KMS-11 (cell line): ENCODE measurements around the gene PTPN14.

Experiments
- H2AFZ ChIP-seq: fragments of 200-600 bp; sonication (generic); 2 replicates; pipeline ENCODE4 v1.6.1; 2016; ENCODE audit warnings: antibody characterized with exemption, mixed run types, low read depth
- H3K27ac ChIP-seq: fragments of 200-600 bp; sonication (generic); 2 replicates; pipeline ENCODE4 v1.6.1; 2016; ENCODE audit warnings: mild to moderate bottlenecking, mixed run types
- H3K27me3 ChIP-seq: fragments of 200-600 bp; sonication (generic); 2 replicates; pipeline ENCODE4 v1.6.1; 2017; ENCODE audit warnings: mild to moderate bottlenecking, low read depth, mixed run types, moderate library complexity; ENCODE audit not compliant: insufficient read depth
- H3K36me3 ChIP-seq: fragments of 200-600 bp; sonication (generic); 2 replicates; pipeline ENCODE4 v1.6.1; 2017; ENCODE audit warnings: mild to moderate bottlenecking, mixed run types; ENCODE audit not compliant: insufficient read depth
- H3K4me1 ChIP-seq: fragments of 200-600 bp; sonication (generic); 2 replicates; pipeline ENCODE4 v1.6.1; 2016; ENCODE audit warnings: mild to moderate bottlenecking, low read depth, mixed run types; ENCODE audit not compliant: poor library complexity, severe bottlenecking
- H3K4me2 ChIP-seq: fragments of 200-600 bp; sonication (generic); 2 replicates; pipeline ENCODE4 v1.7.0; 2016; ENCODE audit warnings: mild to moderate bottlenecking, mixed run types
- H3K4me3 ChIP-seq: fragments of 200-600 bp; sonication (generic); IDR thresholded peaks from 2 replicates; pipeline ENCODE4 v1.6.1; 2017; ENCODE audit warnings: low read depth, low read length, mixed read lengths; ENCODE audit not compliant: insufficient read depth
- H3K79me2 ChIP-seq: fragments of 200-600 bp; sonication (generic); 2 replicates; pipeline ENCODE4 v1.6.1; 2016; ENCODE audit warnings: low read depth, mixed run types; ENCODE audit not compliant: insufficient read depth
- H3K9ac ChIP-seq: fragments of 200-600 bp; sonication (generic); 2 replicates; pipeline ENCODE4 v1.6.1; 2016; ENCODE audit warnings: mild to moderate bottlenecking, mixed run types
- H4K20me1 ChIP-seq: fragments of 200-600 bp; sonication (generic); 2 replicates; pipeline ENCODE4 v1.6.1; 2016; ENCODE audit warnings: mild to moderate bottlenecking, mixed run types; ENCODE audit not compliant: insufficient read depth
- CTCF ChIP-seq: fragments of 200-600 bp; sonication (generic); conservative IDR thresholded peaks from 2 replicates; pipeline ENCODE4 v1.6.1; 2017; ENCODE audit warnings: low read depth, mild to moderate bottlenecking, antibody characterized with exemption, low read length, moderate library complexity, mixed read lengths

PTPN14 gene

GRCh38 chr1:214459895-214460294 lies 91.5 kb downstream of the PTPN14 start:
- no peak overlapping the region for H3K4me2 ChIP-seq
- H4K20me1 ChIP-seq = no peaks in the 10 kb centered on the region
- H3K27ac ChIP-seq = no peak overlapping the region
- no peaks in the 10 kb centered on the region for H3K79me2 ChIP-seq
- H2AFZ ChIP-seq = no peak overlapping the region
- no peaks in the 10 kb centered on the region for H3K36me3 ChIP-seq
- no peak overlapping the region for H3K9ac ChIP-seq
- TF ChIP-seq CTCF = no peak
- H3K4me1 ChIP-seq = no peaks in the 10 kb centered on the region
- H3K27me3 ChIP-seq = no peaks in the 10 kb centered on the region
- no peak overlapping the region for H3K4me3 ChIP-seq

- no peaks in the 10 kb centered on the region for H3K27me3 ChIP-seq
- no peak overlapping the region for H3K27ac ChIP-seq
- H3K79me2 ChIP-seq = no peaks in the 10 kb centered on the region
- no peak overlapping the region for H3K4me2 ChIP-seq
- H2AFZ ChIP-seq = no peak overlapping the region
- no peaks in the 10 kb centered on the region for H4K20me1 ChIP-seq
- no peaks in the 10 kb centered on the region for H3K4me1 ChIP-seq
- H3K4me3 ChIP-seq = no peak overlapping the region
- H3K36me3 ChIP-seq = no peaks in the 10 kb centered on the region
- H3K9ac ChIP-seq = no peak overlapping the region
- TF ChIP-seq CTCF = no peak
Observed at GRCh38 chr1:214458541-214458940, 92.9 kb downstream of the PTPN14 start.

DNA sequence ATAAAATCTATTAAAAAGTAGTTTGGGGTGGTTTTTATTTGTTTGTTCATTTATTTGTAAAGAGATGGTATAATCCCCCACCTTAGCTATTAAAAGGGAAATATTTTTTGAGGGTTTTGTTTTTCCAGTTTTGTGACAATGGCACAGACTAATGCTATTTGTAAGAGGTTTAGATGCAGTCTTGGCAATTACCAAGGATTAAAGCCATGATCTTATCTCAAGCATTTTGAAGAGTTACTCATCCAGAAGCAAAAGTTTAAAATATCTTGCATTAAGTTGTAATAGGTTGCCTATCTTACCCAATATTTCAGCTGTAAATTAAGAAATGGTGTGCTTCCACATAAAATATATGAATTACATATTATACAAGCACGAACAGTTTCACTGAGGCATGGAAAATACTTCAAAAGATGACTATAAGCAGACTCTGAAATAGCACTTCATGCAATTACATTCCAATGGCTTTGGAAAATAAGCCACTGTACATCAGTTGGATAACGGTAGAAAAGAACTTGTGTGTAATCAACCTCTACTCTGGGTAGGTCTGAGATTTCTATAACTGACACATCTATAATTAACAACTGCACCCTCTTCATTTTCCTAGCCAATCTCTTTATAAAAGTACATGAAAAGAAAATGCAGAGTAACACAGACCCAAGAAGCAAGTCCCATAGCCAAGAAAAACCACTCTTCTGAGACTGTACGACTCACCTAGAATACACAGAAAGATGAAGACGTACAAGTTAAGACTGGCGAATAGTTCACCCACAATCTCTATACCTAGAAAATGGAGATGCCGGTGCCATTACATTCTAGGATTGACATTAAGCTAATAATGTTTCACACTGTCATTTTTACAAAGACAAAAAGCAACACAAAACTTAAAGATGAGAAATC lies 95.2 kb downstream of the PTPN14 start:
- no peak for TF ChIP-seq CTCF
- no peaks in the 10 kb centered on the region for H3K27me3 ChIP-seq
- no peak overlapping the region for H3K27ac ChIP-seq
- H3K36me3 ChIP-seq = no peaks in the 10 kb centered on the region
- no peak overlapping the region for H2AFZ ChIP-seq
- H3K4me2 ChIP-seq = no peak overlapping the region
- no peaks in the 10 kb centered on the region for H3K79me2 ChIP-seq
- H3K4me3 ChIP-seq = no peak overlapping the region
- H3K9ac ChIP-seq = no peak overlapping the region
- H4K20me1 ChIP-seq = no peaks in the 10 kb centered on the region
- no peaks in the 10 kb centered on the region for H3K4me1 ChIP-seq

DNA sequence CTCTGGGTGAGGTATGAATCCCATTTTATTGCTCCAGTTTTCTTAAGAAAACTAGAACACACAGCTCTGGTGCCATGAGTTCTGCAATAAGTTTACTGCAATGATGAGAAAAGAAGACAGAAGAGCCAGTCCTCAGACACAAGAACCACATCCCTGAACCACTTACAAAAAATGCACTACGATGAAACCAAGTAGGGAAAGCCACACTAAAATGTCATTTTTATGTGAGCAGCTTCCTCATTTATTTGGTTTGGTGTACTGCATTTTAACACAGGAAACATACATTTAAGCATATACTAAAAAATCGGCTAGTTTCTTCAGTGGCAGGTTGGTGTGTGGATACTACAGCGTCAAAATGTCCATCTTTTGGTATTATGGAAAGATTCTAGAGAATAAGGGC lies 95.9 kb downstream of the PTPN14 start:
- TF ChIP-seq CTCF = no peak

More for the DNA sequence above, 95.9 kb downstream of the PTPN14 start:
- H2AFZ ChIP-seq = no peak overlapping the region
- no peaks in the 10 kb centered on the region for H4K20me1 ChIP-seq
- no peak overlapping the region for H3K27ac ChIP-seq
- no peaks in the 10 kb centered on the region for H3K36me3 ChIP-seq
- no peak overlapping the region for H3K9ac ChIP-seq
- H3K79me2 ChIP-seq = no peaks in the 10 kb centered on the region
- H3K4me1 ChIP-seq = no peaks in the 10 kb centered on the region
- no peak overlapping the region for H3K4me2 ChIP-seq
- H3K27me3 ChIP-seq = no peaks in the 10 kb centered on the region
- H3K4me3 ChIP-seq = no peak overlapping the region
